Endometrial microvascular endothelial cells (primary cell): ENCODE measurements around the gene SNX13. TPM values are rescaled to one million over a fixed set of nuclear protein-coding genes. Genes with fewer than 3 reads are reported as not detected.

Experiments used
- in situ Hi-C: cut with HindIII; loops from 2 replicates; pipeline ENCODE4 v1.10.0; 2017; ENCODE audit warnings: low sequenced_read_pairs, low pct_unique_long_range_greater_than_20kb; ENCODE audit errors: inconsistent ontology term
- total RNA-seq: library from RNA; depleted of rRNA; stranded (reverse); fragments of >200 nt; gene quantifications from one replicate; pipeline ENCODE4 v1.2.3, GENCODE V29; 2015; ENCODE audit errors: inconsistent ontology term

SNX13 gene, protein sequence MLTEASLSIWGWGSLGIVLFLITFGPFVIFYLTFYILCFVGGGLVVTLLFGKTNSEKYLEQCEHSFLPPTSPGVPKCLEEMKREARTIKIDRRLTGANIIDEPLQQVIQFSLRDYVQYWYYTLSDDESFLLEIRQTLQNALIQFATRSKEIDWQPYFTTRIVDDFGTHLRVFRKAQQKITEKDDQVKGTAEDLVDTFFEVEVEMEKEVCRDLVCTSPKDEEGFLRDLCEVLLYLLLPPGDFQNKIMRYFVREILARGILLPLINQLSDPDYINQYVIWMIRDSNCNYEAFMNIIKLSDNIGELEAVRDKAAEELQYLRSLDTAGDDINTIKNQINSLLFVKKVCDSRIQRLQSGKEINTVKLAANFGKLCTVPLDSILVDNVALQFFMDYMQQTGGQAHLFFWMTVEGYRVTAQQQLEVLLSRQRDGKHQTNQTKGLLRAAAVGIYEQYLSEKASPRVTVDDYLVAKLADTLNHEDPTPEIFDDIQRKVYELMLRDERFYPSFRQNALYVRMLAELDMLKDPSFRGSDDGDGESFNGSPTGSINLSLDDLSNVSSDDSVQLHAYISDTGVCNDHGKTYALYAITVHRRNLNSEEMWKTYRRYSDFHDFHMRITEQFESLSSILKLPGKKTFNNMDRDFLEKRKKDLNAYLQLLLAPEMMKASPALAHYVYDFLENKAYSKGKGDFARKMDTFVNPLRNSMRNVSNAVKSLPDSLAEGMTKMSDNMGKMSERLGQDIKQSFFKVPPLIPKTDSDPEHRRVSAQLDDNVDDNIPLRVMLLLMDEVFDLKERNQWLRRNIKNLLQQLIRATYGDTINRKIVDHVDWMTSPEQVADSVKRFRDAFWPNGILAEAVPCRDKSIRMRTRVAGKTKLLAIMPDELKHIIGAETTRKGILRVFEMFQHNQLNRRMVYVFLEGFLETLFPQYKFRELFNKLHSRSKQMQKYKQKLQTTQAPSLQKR
- total RNA-seq = 28.9 TPM

- in situ Hi-C loops = no loop called here
Observed at GRCh38 chr7:17940302-17940883, at the start of gene SNX13. Gene SNX13 (minus strand): TSS chr7:17940494. CDS start chr7:17940295, 199 bp downstream.

DNA sequence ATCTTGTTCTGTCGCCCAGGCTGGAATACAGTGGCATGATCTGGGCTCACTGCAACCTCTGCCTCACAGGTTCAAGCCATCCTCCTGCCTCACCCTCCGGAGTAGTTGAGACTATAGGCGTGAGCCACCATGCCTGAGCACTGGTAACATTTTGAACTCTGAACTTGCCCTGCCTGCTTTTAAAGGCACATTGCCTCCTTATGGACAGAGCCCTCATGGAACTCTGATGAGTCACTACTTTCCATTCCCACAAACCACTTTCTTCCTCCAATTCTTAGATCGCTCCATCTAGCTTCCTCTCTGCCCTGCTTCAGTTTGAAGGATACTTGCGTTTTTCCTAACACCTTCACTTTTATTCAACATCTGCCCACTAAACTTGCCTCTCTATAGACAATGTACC lies 49.3 kb upstream of the SNX13 start:
- in situ Hi-C loops = no loop called here

- in situ Hi-C loops = no loop called here
Observed at GRCh38 chr7:17988858-17989257, 48.6 kb upstream of the SNX13 start.

DNA sequence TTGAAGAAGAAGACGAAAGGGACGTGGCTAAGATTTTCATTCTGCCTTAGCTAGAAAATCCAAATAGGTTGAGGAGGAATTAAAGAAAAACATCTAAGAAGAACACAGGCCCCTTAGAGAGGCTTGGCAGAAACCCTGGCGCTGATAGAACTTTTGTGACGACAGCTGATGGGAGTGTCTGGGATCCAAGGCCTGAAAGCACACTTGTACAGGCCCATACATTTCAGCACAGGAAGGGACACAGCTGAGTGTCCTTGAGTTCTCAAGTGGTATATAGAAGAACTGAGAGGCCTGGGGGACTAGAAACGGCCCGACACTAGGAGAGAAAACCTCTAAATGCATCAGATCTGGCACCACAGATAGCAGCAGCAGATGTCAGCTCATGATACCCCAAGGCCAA lies 47.8 kb upstream of the SNX13 start:
- in situ Hi-C loops = no loop called here

DNA sequence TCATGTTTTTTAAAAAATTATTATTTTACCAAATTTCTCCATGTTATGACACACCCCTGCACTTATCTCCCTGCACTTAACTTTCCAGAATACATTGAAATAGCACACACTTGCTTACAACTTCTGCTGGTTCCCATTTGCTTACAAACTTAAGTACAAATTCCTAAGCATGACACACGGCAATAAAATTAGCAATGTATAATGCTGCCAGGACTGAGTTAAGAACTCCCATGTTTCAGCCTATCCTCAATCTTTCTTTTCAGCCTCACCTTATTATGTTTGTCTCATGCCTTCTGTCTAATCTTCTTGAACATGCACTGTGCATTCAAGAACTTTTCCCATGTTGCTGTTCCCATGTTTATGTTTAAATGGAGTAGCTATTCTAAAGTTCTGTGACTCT lies 46.6 kb upstream of the SNX13 start:
- in situ Hi-C loops = no loop called here

GRCh38 chr7:17985473-17986239 lies 45.4 kb upstream of the SNX13 start:
- in situ Hi-C loops = no loop called here

DNA sequence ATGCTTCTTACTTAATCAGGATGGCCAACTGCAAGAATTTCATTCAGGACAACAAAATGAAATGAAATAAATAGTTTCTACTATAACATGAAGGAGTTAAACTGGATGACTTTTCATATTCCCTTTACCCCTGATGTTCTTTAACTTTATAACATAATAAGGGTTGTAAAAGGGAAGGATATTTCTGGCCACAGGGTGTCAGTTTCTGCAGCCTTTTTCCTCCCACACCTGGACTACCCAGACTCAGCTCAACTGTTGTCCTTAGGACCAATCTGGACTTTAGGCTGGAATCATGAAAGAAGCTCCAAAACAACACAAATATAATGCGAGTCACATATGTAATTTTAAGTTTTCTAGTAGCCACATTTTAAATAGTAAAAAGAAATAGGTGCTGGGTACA lies 44.0 kb upstream of the SNX13 start:
- in situ Hi-C loops = no loop called here

- in situ Hi-C loops = no loop called here
Observed at GRCh38 chr7:17983221-17984062, 43.1 kb upstream of the SNX13 start.

DNA sequence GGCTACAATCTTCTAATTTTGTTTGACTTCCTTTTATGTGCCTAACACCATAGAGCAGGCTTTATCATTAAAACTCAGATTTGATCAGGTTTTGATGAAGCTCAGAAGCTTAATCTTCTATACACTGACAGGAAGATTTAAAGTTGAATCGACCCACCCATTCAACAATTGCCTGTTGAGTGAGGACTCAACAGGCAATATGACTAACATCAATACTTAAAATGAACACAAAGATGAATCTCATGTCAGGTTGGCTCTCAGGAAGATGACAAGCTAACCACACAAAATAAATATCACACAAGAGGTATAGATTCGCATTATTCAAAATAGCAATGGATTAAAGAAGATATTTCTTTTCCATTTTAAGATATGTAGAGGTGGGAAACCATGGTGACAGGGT lies 36.7 kb upstream of the SNX13 start:
- in situ Hi-C loops = no loop called here

- in situ Hi-C loops = no loop called here
Observed at GRCh38 chr7:17971411-17971810, 31.1 kb upstream of the SNX13 start.

GRCh38 chr7:17968791-17969715 lies 28.8 kb upstream of the SNX13 start:
- in situ Hi-C loops = no loop called here

GRCh38 chr7:17966706-17967105 lies 26.4 kb upstream of the SNX13 start:
- in situ Hi-C loops = no loop called here

GRCh38 chr7:17965603-17966002 lies 25.3 kb upstream of the SNX13 start:
- in situ Hi-C loops = no loop called here

DNA sequence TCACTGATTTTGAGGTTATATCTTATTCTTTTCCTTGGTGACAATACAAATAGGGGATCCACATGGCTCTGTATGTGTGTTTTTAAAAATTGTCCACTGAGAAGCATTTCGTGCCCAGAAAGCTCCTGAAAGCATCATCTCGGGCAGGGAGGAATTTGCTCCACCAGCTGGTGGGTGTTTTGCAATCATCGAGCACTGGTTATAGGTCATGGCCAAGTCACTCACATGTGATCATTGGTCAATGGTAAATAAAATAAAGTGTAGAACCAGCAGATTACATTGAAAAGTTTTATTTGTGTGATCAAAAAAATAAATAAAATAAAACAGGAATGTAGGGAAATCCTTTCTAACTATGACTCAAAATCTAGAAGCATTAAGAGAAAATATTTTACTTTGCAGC lies 23.0 kb upstream of the SNX13 start:
- in situ Hi-C loops = no loop called here

- in situ Hi-C loops = no loop called here
Observed at GRCh38 chr7:17962652-17963051, 22.4 kb upstream of the SNX13 start.

DNA sequence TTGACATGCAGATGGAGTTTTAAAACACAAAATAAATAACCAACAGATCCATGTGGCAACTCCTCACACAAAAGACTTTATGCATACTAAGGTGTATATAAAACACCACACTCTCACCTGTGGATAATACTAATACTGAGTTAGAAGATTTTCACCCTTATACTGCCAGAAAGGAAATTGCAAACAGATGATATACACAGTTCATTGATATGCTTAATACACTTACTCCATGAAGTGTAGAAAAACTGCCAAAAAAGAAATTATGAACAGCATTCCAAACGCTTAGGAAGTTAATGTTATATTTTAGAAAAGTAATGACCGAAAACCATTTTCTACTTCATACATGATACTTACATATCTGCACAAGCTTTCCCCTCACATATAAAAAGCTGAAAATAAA lies 17.6 kb upstream of the SNX13 start:
- in situ Hi-C loops = no loop called here

- in situ Hi-C loops = no loop called here
Observed at GRCh38 chr7:17952387-17952786, 12.1 kb upstream of the SNX13 start.
